Liver (tissue), 9 donors: ENCODE data around the gene RASGRP3. TPM values are rescaled to one million over a fixed set of nuclear protein-coding genes. Genes with fewer than 3 reads are reported as not detected.

Experiments
- DNase-seq: peaks from one replicate; pipeline ENCODE4 v3.0.0-alpha.2; 2017; ENCODE audit warnings: low spot score
- H3K27ac ChIP-seq, 2 donors: one replicate each; pipeline ENCODE4 v1.7.0; 2013; ENCODE audit warnings: inconsistent platforms in 2 of 2, low read length in 2 of 2, control low read depth in 1 of 2, low read depth in 1 of 2, mild to moderate bottlenecking in 1 of 2
- H3K27me3 ChIP-seq, 4 donors: one replicate each; pipeline versions ENCODE4 v1.6.1 to v1.7.0; 2013; ENCODE audit warnings: low read length in 3 of 4, inconsistent platforms in 1 of 4, mild to moderate bottlenecking in 1 of 4, moderate library complexity in 1 of 4; ENCODE audit not compliant: control insufficient read depth in 4 of 4, insufficient read depth in 4 of 4
- H3K36me3 ChIP-seq, 4 donors: one replicate each; pipeline versions ENCODE4 v1.6.1 to v1.7.0; 2013; ENCODE audit warnings: low read length in 3 of 4, mild to moderate bottlenecking in 3 of 4, low read depth in 1 of 4, moderate library complexity in 1 of 4; ENCODE audit not compliant: control insufficient read depth in 4 of 4, insufficient read depth in 3 of 4
- H3K4me1 ChIP-seq, 4 donors: one replicate each; pipeline versions ENCODE4 v1.6.1 to v1.7.0; 2013; ENCODE audit warnings: low read length in 3 of 4, mild to moderate bottlenecking in 3 of 4, moderate library complexity in 1 of 4; ENCODE audit not compliant: control insufficient read depth in 4 of 4, insufficient read depth in 4 of 4
- H3K4me3 ChIP-seq, 3 donors: one replicate each; pipeline versions ENCODE4 v1.6.1 to v1.7.0; 2013; ENCODE audit warnings: low read length in 3 of 3, control low read depth in 1 of 3, low read depth in 1 of 3, mild to moderate bottlenecking in 1 of 3
- H3K9ac ChIP-seq, 2 donors: one replicate each; pipeline ENCODE4 v1.7.0; 2013; ENCODE audit warnings: low read length in 2 of 2, mild to moderate bottlenecking in 2 of 2, moderate library complexity in 2 of 2, control low read depth in 1 of 2, low read depth in 1 of 2
- H3K9me3 ChIP-seq, 4 donors: one replicate each; pipeline versions ENCODE4 v1.6.1 to v1.7.0; 2013; ENCODE audit warnings: low read length in 3 of 4; ENCODE audit not compliant: control insufficient read depth in 4 of 4
- ATF3 ChIP-seq: IDR thresholded peaks from 2 replicates; pipeline ENCODE4 v1.6.1; 2016; ENCODE audit warnings: antibody characterized with exemption
- CTCF ChIP-seq: fragments of 150-350 bp; IDR thresholded peaks from 2 replicates; pipeline ENCODE4 v1.5.1; 2017; ENCODE audit warnings: improper control_type of control experiment, low read depth, low read length; ENCODE audit not compliant: missing input control
- EGR1 ChIP-seq, 2 donors: IDR thresholded peaks; 2 replicates each; pipeline ENCODE4 v1.6.1; 2016 to 2018; ENCODE audit warnings: antibody characterized with exemption in 2 of 2, low read depth in 2 of 2
- FOXA1 ChIP-seq: IDR thresholded peaks from 2 replicates; pipeline ENCODE4 v1.6.1; 2016; ENCODE audit warnings: antibody characterized with exemption
- FOXA2 ChIP-seq: IDR thresholded peaks from 2 replicates; pipeline ENCODE4 v1.6.1; 2016; ENCODE audit warnings: antibody characterized with exemption
- GABPA ChIP-seq, 2 donors: IDR thresholded peaks in 1 of 2; conservative IDR thresholded peaks in 1 of 2; 2 replicates each; pipeline ENCODE4 v1.6.1; 2016; ENCODE audit warnings: antibody characterized with exemption in 2 of 2, mild to moderate bottlenecking in 1 of 2, moderate library complexity in 1 of 2
- HNF4A ChIP-seq, 2 donors: conservative IDR thresholded peaks; 2 replicates each; pipeline ENCODE4 v1.6.1; 2016; ENCODE audit warnings: antibody characterized with exemption in 2 of 2, mild to moderate bottlenecking in 2 of 2
- HNF4G ChIP-seq: IDR thresholded peaks from 2 replicates; pipeline ENCODE4 v1.6.1; 2016; ENCODE audit warnings: antibody characterized with exemption
- JUND ChIP-seq, 2 donors: IDR thresholded peaks; 2 replicates each; pipeline ENCODE4 v1.6.1; 2016; ENCODE audit warnings: antibody characterized with exemption in 2 of 2
- NR2F2 ChIP-seq: IDR thresholded peaks from 2 replicates; pipeline ENCODE4 v1.6.1; 2016; ENCODE audit warnings: antibody characterized with exemption
- RAD21 ChIP-seq, 2 donors: IDR thresholded peaks; 2 replicates each; pipeline ENCODE4 v1.6.1; 2016; ENCODE audit warnings: antibody characterized with exemption in 2 of 2, mild to moderate bottlenecking in 2 of 2
- REST ChIP-seq: IDR thresholded peaks from 2 replicates; pipeline ENCODE4 v1.6.1; 2016; ENCODE audit warnings: antibody characterized with exemption, mild to moderate bottlenecking
- RXRA ChIP-seq, 2 donors: IDR thresholded peaks; 2 replicates each; pipeline ENCODE4 v1.6.1; 2017 to 2018; ENCODE audit warnings: antibody characterized with exemption in 2 of 2, mild to moderate bottlenecking in 1 of 2
- SP1 ChIP-seq: IDR thresholded peaks from 2 replicates; pipeline ENCODE4 v1.6.1; 2018; ENCODE audit warnings: antibody characterized with exemption, mild to moderate bottlenecking
- TAF1 ChIP-seq: conservative IDR thresholded peaks from 2 replicates; pipeline ENCODE4 v1.6.1; 2016; ENCODE audit warnings: antibody characterized with exemption, mild to moderate bottlenecking
- YY1 ChIP-seq: IDR thresholded peaks from 2 replicates; pipeline ENCODE4 v1.6.1; 2016; ENCODE audit warnings: antibody characterized with exemption, mild to moderate bottlenecking
- WGBS: extraction: QIAGEN DNeasy Blood & Tissue Kit; methylation state at CpG from one replicate; pipeline ENCODE4 v1.1.7; 2013; 5-methylcytosine and 5-hydroxymethylcytosine counted together
- polyA plus RNA-seq, 2 donors: library from polyadenylated mRNA; stranded (reverse) in 1 of 2; unstranded in 1 of 2; fragments of 200-250 nt in 1 of 2; fragments of >200 nt in 1 of 2; fragmentation: Nextera tagmentation in 1 of 2; extraction: Ambion mirVana in 1 of 2; gene quantifications; one replicate each; pipeline versions ENCODE4 v1.2.1 to v1.2.3, GENCODE V29; 2013 to 2015
- total RNA-seq, 2 donors: library from RNA; depleted of rRNA; stranded (reverse); fragments of >200 nt; gene quantifications; one replicate each; pipeline ENCODE4 v1.2.3, GENCODE V29; 2014
- TF ChIP-seq, protein P1 (sequence below): IDR thresholded peaks from 2 replicates; pipeline ENCODE4 v1.6.1; 2016; ENCODE audit warnings: antibody characterized with exemption
- TF ChIP-seq, protein P2 (sequence below): IDR thresholded peaks from 2 replicates; pipeline ENCODE4 v1.6.1; 2016; ENCODE audit warnings: antibody characterized with exemption
- donor health status: healthy.
- donor health status: healthy.
- donor health status: healthy.
- donor health status: healthy.
- donor health status: healthy.

The RASGRP3 gene
- total and polyA plus RNA-seq, 4 donors = 1.8 to 9.9 (median 7.0) TPM

GRCh38 chr2:33528441-33528950 lies 52.0 kb downstream of the RASGRP3 start:
- Histone ChIP-seq H3K27ac (no peak overlapping the region), H3K4me1 (no peaks in the 10 kb centered on the region), H3K36me3 (no peaks in the 10 kb centered on the region), H3K4me3 (no peak overlapping the region), H3K9me3 (no peaks in the 10 kb centered on the region), H3K27me3 (no peaks in the 10 kb centered on the region), H3K9ac (no peak overlapping the region)
- DNase-seq = no peak
- TF ChIP-seq HNF4G = no peak
- no peak for TF ChIP-seq NR2F2
- TF ChIP-seq TAF1 = no peak
- TF ChIP-seq ATF3 = no peak
- TF ChIP-seq, protein P1, sequence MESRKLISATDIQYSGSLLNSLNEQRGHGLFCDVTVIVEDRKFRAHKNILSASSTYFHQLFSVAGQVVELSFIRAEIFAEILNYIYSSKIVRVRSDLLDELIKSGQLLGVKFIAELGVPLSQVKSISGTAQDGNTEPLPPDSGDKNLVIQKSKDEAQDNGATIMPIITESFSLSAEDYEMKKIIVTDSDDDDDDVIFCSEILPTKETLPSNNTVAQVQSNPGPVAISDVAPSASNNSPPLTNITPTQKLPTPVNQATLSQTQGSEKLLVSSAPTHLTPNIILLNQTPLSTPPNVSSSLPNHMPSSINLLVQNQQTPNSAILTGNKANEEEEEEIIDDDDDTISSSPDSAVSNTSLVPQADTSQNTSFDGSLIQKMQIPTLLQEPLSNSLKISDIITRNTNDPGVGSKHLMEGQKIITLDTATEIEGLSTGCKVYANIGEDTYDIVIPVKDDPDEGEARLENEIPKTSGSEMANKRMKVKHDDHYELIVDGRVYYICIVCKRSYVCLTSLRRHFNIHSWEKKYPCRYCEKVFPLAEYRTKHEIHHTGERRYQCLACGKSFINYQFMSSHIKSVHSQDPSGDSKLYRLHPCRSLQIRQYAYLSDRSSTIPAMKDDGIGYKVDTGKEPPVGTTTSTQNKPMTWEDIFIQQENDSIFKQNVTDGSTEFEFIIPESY = no peak
- no peak for TF ChIP-seq HNF4A (conservative IDR thresholded peaks at IDR 0.05)
- no peak for TF ChIP-seq CTCF
- no peak for TF ChIP-seq FOXA1
- TF ChIP-seq SP1 = no peak
- TF ChIP-seq GABPA (IDR thresholded peaks at IDR 0.05 in 1 of 2, conservative IDR thresholded peaks at IDR 0.05 in 1 of 2) = no peak
- TF ChIP-seq, protein P2, sequence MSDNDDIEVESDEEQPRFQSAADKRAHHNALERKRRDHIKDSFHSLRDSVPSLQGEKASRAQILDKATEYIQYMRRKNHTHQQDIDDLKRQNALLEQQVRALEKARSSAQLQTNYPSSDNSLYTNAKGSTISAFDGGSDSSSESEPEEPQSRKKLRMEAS = no peak
- TF ChIP-seq RXRA (IDR thresholded peaks at IDR 0.05) = no peak
- TF ChIP-seq JUND (IDR thresholded peaks at IDR 0.05) = no peak
- no peak for TF ChIP-seq RAD21 (IDR thresholded peaks at IDR 0.05)
- TF ChIP-seq EGR1 (IDR thresholded peaks at IDR 0.05; ENCODE audit: low read depth in 2 of 2) = no peak
- no peak for TF ChIP-seq YY1
- TF ChIP-seq REST = no peak
- no peak for TF ChIP-seq FOXA2
- 97% methylated on average over 2 of the region's 2 CpGs for WGBS
